ENCODE data around the gene CBR1. TPM values are rescaled to one million over a fixed set of nuclear protein-coding genes. Genes with fewer than 3 reads are reported as not detected.
A peak's percentile ranks its signal among the peaks of the same experiment; 100 is the strongest.
"Not testable (repeated sequence)": the region's sequence is repeated elsewhere in the genome, so short reads cannot be mapped to it uniquely, and the experiment has no call there.

CBR1 gene
- total RNA-seq, 2 donors from 2014 or later, result 73.4 to 80.5 TPM

- no peak for DNase-seq
- ATAC-seq, result no peak
- intact Hi-C loops (cut with DNase I, micrococcal nuclease), result no loop called here
Measured at GRCh38 chr21:36075171-36075570, 5.3 kb downstream of the CBR1 start.

- intact Hi-C loops (cut with DNase I, micrococcal nuclease), result no loop called here
- ATAC-seq (no peak), DNase-seq (no peak)
Measured at GRCh38 chr21:36075953-36076352, 6.1 kb downstream of the CBR1 start.

- DNase-seq (peak; percentile 36 to 37), ATAC-seq (peak; percentile 82)
- intact Hi-C loops (cut with DNase I, micrococcal nuclease), result no loop called here
Measured at GRCh38 chr21:36076878-36077655, 7.2 kb downstream of the CBR1 start.

- no peak for ATAC-seq
- intact Hi-C loops (cut with DNase I, micrococcal nuclease), result no loop called here
- no peak for DNase-seq
Measured at GRCh38 chr21:36077758-36078157, 7.9 kb downstream of the CBR1 start.

- DNase-seq, result peak; percentile 53 to 63
- ATAC-seq, result peak; percentile 86
- intact Hi-C loops (cut with DNase I, micrococcal nuclease), result no loop called here
Measured at GRCh38 chr21:36079010-36079649, 9.3 kb downstream of the CBR1 start.

GRCh38 chr21:36079671-36080070, 9.8 kb downstream of the CBR1 start:
- ATAC-seq (no peak), DNase-seq (no peak)
- intact Hi-C loops (cut with DNase I, micrococcal nuclease), result no loop called here

GRCh38 chr21:36080386-36080785, 10.6 kb downstream of the CBR1 start:
- no peak for DNase-seq
- ATAC-seq, result no peak
- intact Hi-C loops (cut with DNase I, micrococcal nuclease), result no loop called here

- DNase-seq (no peak), ATAC-seq (no peak)
- intact Hi-C loops (cut with DNase I, micrococcal nuclease), result no loop called here
Measured at GRCh38 chr21:36082237-36082664, 12.4 kb downstream of the CBR1 start.

GRCh38 chr21:36087362-36088138, 17.7 kb downstream of the CBR1 start:
- DNase-seq (no peak), ATAC-seq (no peak)
- intact Hi-C loops (cut with DNase I, micrococcal nuclease), result no loop called here

GRCh38 chr21:36089946-36090345, 20.1 kb downstream of the CBR1 start:
- no peak for ATAC-seq
- DNase-seq, result no peak
- intact Hi-C loops (cut with DNase I, micrococcal nuclease), result no loop called here

GRCh38 chr21:36092681-36093080, 22.9 kb downstream of the CBR1 start:
- intact Hi-C loops (cut with DNase I, micrococcal nuclease), result no loop called here
- no peak for ATAC-seq

GRCh38 chr21:36093512-36093911, 23.7 kb downstream of the CBR1 start:
- no peak for ATAC-seq
- DNase-seq, result no peak
- intact Hi-C loops (cut with DNase I, micrococcal nuclease), result no loop called here

More at GRCh38 chr21:36092681-36093080, 22.9 kb downstream of the CBR1 start:
- no peak for DNase-seq

- ATAC-seq (no peak), DNase-seq (no peak)
- intact Hi-C loops (cut with DNase I, micrococcal nuclease), result no loop called here
Measured at GRCh38 chr21:36096398-36097290, 26.8 kb downstream of the CBR1 start.

GRCh38 chr21:36097427-36098181, 27.8 kb downstream of the CBR1 start:
- peak; percentile 68 for ATAC-seq
- DNase-seq, result no peak
- intact Hi-C loops (cut with DNase I, micrococcal nuclease), result no loop called here

- ATAC-seq (no peak), DNase-seq (no peak)
- intact Hi-C loops (cut with DNase I, micrococcal nuclease), result no loop called here
Measured at GRCh38 chr21:36098182-36098532, 28.3 kb downstream of the CBR1 start.

GRCh38 chr21:36099000-36099399, 29.2 kb downstream of the CBR1 start:
- intact Hi-C loops (cut with DNase I, micrococcal nuclease), result no loop called here
- DNase-seq (no peak), ATAC-seq (no peak)

- ATAC-seq; DNase-seq; intact Hi-C loops (cut with DNase I, micrococcal nuclease): not testable (repeated sequence)
Measured at GRCh38 chr21:36099695-36100211, 29.9 kb downstream of the CBR1 start.
